K562 (cell line): ENCODE measurements around the gene MLKL. TPM values are rescaled to one million over a fixed set of nuclear protein-coding genes. Genes with fewer than 3 reads are reported as not detected.
A peak's percentile ranks its signal among the peaks of the same experiment; 100 is the strongest.

Experiments
- TEAD1 ChIP-seq, 2 experiments: fragments of 450-650 bp in 1 of 2; sonication (generic) in 1 of 2; formaldehyde crosslinking; IDR thresholded peaks; 2 replicates each; pipeline versions ENCODE4 v1.4.0 to v1.8.0; 2020 to 2022; ENCODE audit warnings: mild to moderate bottlenecking in 2 of 2, missing genetic modification reagents in 1 of 2
- TFAM ChIP-seq: fragments of 250-450 bp; sonication (Bioruptor Pico); conservative IDR thresholded peaks from 2 replicates; pipeline ENCODE4 v1.5.0; 2021; ENCODE audit warnings: mild to moderate bottlenecking, moderate library complexity
- polyA plus RNA-seq, 8 experiments: library from polyadenylated mRNA; depleted of rRNA in 4 of 8; stranded (reverse) in 5 of 8; unstranded in 3 of 8; fragments of >200 nt; fragmentation: Nextera tagmentation in 2 of 8; fragmentation: Illumina TruSeq in 1 of 8; extraction: Ambion mirVana in 2 of 8; extraction: Trizol in 1 of 8; gene quantifications; 2 replicates each; pipeline versions ENCODE4 v1.2.1 to v1.2.3, GENCODE V29; 2011 to 2014; ENCODE audit warnings: inconsistent platforms in 1 of 8, missing spikeins in 1 of 8
- total RNA-seq, 7 experiments: library from RNA; depleted of rRNA in 6 of 7; stranded (reverse); fragments of >200 nt in 6 of 7; fragmentation: Illumina TruSeq in 2 of 7; extraction: Trizol in 2 of 7; gene quantifications; 2 replicates each; pipeline versions ENCODE4 v1.2.1 to v1.2.3, GENCODE V29; 2011 to 2021; ENCODE audit warnings: low replicate concordance in 1 of 7
- TF ChIP-seq, protein P1 (sequence below): fragments of 250-450 bp; sonication (Bioruptor Pico); IDR thresholded peaks from 2 replicates; pipeline ENCODE4 v1.4.0; 2020
- TF ChIP-seq, protein P2 (sequence below): fragments of 250-450 bp; sonication (Bioruptor Pico); IDR thresholded peaks from 2 replicates; pipeline ENCODE4 v1.4.0; 2020; ENCODE audit warnings: mild to moderate bottlenecking, moderate library complexity
- TF ChIP-seq, protein P3 (sequence below), 2 experiments: fragments of 450-650 bp; formaldehyde crosslinking in 1 of 2; IDR thresholded peaks; 2 replicates each; pipeline versions ENCODE4 v1.4.0 to v1.6.1; 2014 to 2020; ENCODE audit warnings: mild to moderate bottlenecking in 2 of 2, borderline replicate concordance in 1 of 2, low read depth in 1 of 2

Gene MLKL
- total and polyA plus RNA-seq, 9 of the 15 experiments (the other 6 are each of a cell fraction or from before 2014, with no cell fraction given), result 1.6 to 6.1 (median 4.8) TPM

DNA sequence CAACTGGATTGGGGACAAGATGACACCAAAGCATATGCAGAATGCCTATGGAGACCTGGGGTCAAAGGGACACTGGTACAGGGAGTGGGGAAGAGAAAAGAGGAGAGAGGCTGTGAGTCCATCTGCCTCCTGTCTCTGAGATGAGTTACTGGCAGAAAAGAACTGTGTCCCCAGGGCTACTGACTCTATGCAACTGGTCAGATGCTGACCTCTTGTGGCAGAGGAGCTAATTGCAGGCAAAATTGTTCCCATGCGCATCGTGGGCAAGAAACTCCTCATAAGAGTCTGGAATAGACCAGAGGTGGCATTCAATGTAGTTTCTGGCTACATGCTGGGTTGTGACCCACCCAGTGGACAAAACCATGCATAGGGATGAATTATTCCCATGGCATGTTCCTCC lies 26.1 kb upstream of the MLKL start (continued):
- TF ChIP-seq, protein P1, sequence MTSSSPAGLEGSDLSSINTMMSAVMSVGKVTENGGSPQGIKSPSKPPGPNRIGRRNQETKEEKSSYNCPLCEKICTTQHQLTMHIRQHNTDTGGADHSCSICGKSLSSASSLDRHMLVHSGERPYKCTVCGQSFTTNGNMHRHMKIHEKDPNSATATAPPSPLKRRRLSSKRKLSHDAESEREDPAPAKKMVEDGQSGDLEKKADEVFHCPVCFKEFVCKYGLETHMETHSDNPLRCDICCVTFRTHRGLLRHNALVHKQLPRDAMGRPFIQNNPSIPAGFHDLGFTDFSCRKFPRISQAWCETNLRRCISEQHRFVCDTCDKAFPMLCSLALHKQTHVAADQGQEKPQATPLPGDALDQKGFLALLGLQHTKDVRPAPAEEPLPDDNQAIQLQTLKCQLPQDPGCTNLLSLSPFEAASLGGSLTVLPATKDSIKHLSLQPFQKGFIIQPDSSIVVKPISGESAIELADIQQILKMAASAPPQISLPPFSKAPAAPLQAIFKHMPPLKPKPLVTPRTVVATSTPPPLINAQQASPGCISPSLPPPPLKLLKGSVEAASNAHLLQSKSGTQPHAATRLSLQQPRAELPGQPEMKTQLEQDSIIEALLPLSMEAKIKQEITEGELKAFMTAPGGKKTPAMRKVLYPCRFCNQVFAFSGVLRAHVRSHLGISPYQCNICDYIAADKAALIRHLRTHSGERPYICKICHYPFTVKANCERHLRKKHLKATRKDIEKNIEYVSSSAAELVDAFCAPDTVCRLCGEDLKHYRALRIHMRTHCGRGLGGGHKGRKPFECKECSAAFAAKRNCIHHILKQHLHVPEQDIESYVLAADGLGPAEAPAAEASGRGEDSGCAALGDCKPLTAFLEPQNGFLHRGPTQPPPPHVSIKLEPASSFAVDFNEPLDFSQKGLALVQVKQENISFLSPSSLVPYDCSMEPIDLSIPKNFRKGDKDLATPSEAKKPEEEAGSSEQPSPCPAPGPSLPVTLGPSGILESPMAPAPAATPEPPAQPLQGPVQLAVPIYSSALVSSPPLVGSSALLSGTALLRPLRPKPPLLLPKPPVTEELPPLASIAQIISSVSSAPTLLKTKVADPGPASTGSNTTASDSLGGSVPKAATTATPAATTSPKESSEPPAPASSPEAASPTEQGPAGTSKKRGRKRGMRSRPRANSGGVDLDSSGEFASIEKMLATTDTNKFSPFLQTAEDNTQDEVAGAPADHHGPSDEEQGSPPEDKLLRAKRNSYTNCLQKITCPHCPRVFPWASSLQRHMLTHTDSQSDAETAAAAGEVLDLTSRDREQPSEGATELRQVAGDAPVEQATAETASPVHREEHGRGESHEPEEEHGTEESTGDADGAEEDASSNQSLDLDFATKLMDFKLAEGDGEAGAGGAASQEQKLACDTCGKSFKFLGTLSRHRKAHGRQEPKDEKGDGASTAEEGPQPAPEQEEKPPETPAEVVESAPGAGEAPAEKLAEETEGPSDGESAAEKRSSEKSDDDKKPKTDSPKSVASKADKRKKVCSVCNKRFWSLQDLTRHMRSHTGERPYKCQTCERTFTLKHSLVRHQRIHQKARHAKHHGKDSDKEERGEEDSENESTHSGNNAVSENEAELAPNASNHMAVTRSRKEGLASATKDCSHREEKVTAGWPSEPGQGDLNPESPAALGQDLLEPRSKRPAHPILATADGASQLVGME, result no peak
- TF ChIP-seq TFAM (CRISPR knock-in tag) (no peak), TEAD1 (CRISPR knock-in tag; IDR thresholded peaks at IDR 0.05) (0 out of 4 replicates have a peak, but pooled peaks of 1 of the 2 experiments have one; percentile 28)
- TF ChIP-seq, protein P2, sequence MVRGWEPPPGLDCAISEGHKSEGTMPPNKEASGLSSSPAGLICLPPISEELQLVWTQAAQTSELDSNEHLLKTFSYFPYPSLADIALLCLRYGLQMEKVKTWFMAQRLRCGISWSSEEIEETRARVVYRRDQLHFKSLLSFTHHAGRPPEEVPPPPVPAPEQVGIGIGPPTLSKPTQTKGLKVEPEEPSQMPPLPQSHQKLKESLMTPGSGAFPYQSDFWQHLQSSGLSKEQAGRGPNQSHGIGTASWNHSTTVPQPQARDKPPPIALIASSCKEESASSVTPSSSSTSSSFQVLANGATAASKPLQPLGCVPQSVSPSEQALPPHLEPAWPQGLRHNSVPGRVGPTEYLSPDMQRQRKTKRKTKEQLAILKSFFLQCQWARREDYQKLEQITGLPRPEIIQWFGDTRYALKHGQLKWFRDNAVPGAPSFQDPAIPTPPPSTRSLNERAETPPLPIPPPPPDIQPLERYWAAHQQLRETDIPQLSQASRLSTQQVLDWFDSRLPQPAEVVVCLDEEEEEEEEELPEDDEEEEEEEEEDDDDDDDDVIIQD, result no peak
- TF ChIP-seq, protein P3, sequence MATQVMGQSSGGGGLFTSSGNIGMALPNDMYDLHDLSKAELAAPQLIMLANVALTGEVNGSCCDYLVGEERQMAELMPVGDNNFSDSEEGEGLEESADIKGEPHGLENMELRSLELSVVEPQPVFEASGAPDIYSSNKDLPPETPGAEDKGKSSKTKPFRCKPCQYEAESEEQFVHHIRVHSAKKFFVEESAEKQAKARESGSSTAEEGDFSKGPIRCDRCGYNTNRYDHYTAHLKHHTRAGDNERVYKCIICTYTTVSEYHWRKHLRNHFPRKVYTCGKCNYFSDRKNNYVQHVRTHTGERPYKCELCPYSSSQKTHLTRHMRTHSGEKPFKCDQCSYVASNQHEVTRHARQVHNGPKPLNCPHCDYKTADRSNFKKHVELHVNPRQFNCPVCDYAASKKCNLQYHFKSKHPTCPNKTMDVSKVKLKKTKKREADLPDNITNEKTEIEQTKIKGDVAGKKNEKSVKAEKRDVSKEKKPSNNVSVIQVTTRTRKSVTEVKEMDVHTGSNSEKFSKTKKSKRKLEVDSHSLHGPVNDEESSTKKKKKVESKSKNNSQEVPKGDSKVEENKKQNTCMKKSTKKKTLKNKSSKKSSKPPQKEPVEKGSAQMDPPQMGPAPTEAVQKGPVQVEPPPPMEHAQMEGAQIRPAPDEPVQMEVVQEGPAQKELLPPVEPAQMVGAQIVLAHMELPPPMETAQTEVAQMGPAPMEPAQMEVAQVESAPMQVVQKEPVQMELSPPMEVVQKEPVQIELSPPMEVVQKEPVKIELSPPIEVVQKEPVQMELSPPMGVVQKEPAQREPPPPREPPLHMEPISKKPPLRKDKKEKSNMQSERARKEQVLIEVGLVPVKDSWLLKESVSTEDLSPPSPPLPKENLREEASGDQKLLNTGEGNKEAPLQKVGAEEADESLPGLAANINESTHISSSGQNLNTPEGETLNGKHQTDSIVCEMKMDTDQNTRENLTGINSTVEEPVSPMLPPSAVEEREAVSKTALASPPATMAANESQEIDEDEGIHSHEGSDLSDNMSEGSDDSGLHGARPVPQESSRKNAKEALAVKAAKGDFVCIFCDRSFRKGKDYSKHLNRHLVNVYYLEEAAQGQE (IDR thresholded peaks at IDR 0.05; ENCODE audit: borderline replicate concordance), result peak; percentile 14; the same call in 1 of the 2 replicates
- TF ChIP-seq, protein P3 (CRISPR knock-in tag; IDR thresholded peaks at IDR 0.05; ENCODE audit: low read depth), result no peak
